WTC11 (cell line): ENCODE measurements around the gene PPP2R5E. TPM values are rescaled to one million over a fixed set of nuclear protein-coding genes. Genes with fewer than 3 reads are reported as not detected.

Experiments used
- ATAC-seq: fragments of 200-7000 bp; cut with Tn5 transposase; 2 replicates; pipeline ENCODE4 v1.10.0; 2021; ENCODE audit warnings: mild to moderate bottlenecking, moderate library complexity
- CTCF ChIA-PET: fragments of 300-600 bp; sonication (Branson Sonifier 250); formaldehyde crosslinking; loops from one replicate; lab custom pipeline; 2021; ENCODE audit warnings: antibody characterized with exemption; lab: Charles Lee
- POLR2A ChIA-PET: fragments of 350-600 bp; sonication (Branson Sonifier 250); formaldehyde crosslinking; loops from one replicate; lab custom pipeline; 2021; ENCODE audit warnings: antibody characterized with exemption; lab: Charles Lee
- DNase-seq: peaks from one replicate; pipeline ENCODE4 v3.0.0; 2021; ENCODE audit warnings: low spot score
- H3K27ac Mint-ChIP-seq: 2 replicates; pipeline ENCODE4 v1.8.0; 2021; ENCODE audit warnings: mixed read lengths
- H3K27me3 Mint-ChIP-seq: 2 replicates; pipeline ENCODE4 v1.8.0; 2021; ENCODE audit warnings: low read depth, mild to moderate bottlenecking, moderate library complexity, mixed read lengths
- H3K36me3 Mint-ChIP-seq: 2 replicates; pipeline ENCODE4 v1.8.0; 2021; ENCODE audit warnings: mixed read lengths
- H3K4me1 Mint-ChIP-seq: 2 replicates; pipeline ENCODE4 v1.8.0; 2022; ENCODE audit warnings: mixed read lengths
- H3K4me3 Mint-ChIP-seq: 2 replicates; pipeline ENCODE4 v1.8.0; 2021; ENCODE audit warnings: mild to moderate bottlenecking, moderate library complexity, mixed read lengths
- H3K9me3 Mint-ChIP-seq: 2 replicates; pipeline ENCODE4 v1.8.0; 2021; ENCODE audit warnings: mixed read lengths
- IRF2 ChIP-seq: sonication (generic); formaldehyde crosslinking; IDR thresholded peaks from 2 replicates; pipeline ENCODE4 v1.8.0; 2022; ENCODE audit warnings: low read depth, missing genetic modification reagents, borderline replicate concordance
- NFE2L1 ChIP-seq: sonication (generic); formaldehyde crosslinking; IDR thresholded peaks from 2 replicates; pipeline ENCODE4 v1.8.1; 2023; ENCODE audit warnings: missing genetic modification reagents
- TCF7 ChIP-seq: sonication (generic); formaldehyde crosslinking; IDR thresholded peaks from 2 replicates; pipeline ENCODE4 v1.8.0; 2022; ENCODE audit warnings: mild to moderate bottlenecking, low read depth, missing genetic modification reagents, moderate library complexity
- ZBTB21 ChIP-seq: sonication (generic); formaldehyde crosslinking; IDR thresholded peaks from 2 replicates; pipeline ENCODE4 v1.8.1; 2023; ENCODE audit warnings: mild to moderate bottlenecking, missing genetic modification reagents, borderline replicate concordance
- ZNF121 ChIP-seq: sonication (generic); formaldehyde crosslinking; IDR thresholded peaks from 2 replicates; pipeline ENCODE4 v1.8.0; 2023; ENCODE audit warnings: missing genetic modification reagents
- total RNA-seq: library from RNA; stranded (reverse); gene quantifications from 3 replicates; pipeline ENCODE4 v1.2.3, GENCODE V29; 2021
- TF ChIP-seq, protein P1 (sequence below): sonication (generic); formaldehyde crosslinking; IDR thresholded peaks from 2 replicates; pipeline ENCODE4 v1.8.0; 2023; ENCODE audit warnings: missing genetic modification reagents
- TF ChIP-seq, protein P2 (sequence below): fragments of 250-450 bp; sonication (Bioruptor Pico); IDR thresholded peaks from 2 replicates; pipeline ENCODE4 v1.8.0; 2021; ENCODE audit warnings: mild to moderate bottlenecking
- TF ChIP-seq, protein P3 (sequence below): sonication (generic); formaldehyde crosslinking; conservative IDR thresholded peaks from 2 replicates; pipeline ENCODE4 v1.8.1; 2022; ENCODE audit warnings: mild to moderate bottlenecking, missing genetic modification reagents
- TF ChIP-seq, protein P4 (sequence below): sonication (generic); formaldehyde crosslinking; IDR thresholded peaks from 2 replicates; pipeline ENCODE4 v1.8.0; 2022; ENCODE audit warnings: mild to moderate bottlenecking, missing genetic modification reagents
- TF ChIP-seq, protein P5 (sequence below): sonication (generic); formaldehyde crosslinking; IDR thresholded peaks from 2 replicates; pipeline ENCODE4 v1.8.0; 2022; ENCODE audit warnings: missing genetic modification reagents
- TF ChIP-seq, protein P6 (sequence below): sonication (generic); formaldehyde crosslinking; conservative IDR thresholded peaks from 2 replicates; pipeline ENCODE4 v1.8.1; 2023; ENCODE audit warnings: mild to moderate bottlenecking, low read depth, missing genetic modification reagents, moderate library complexity
- TF ChIP-seq, protein P7 (sequence below): sonication (generic); formaldehyde crosslinking; IDR thresholded peaks from 2 replicates; pipeline ENCODE4 v1.8.0; 2023; ENCODE audit warnings: mild to moderate bottlenecking, missing genetic modification reagents

PPP2R5E gene
- total RNA-seq, 1 experiment from 2014 or later, result 59.0 TPM

DNA sequence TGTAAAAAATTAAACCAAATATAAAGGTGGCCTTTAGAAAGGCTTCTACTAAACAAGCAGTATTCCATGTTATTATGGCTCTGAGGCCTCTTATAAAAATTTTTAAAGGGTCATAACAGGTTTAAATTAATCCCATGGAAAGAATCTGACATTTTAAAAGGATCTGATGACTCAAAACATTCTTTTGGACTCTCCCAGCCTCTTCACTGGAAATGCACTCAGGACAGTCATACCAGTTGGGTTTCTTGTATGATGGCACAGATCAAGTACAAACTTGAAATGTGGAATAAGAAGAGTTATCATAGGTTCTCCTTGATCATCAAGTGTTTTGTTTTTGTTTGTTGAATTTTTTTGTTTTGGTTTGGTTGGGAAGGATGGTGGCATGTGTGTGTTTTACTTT, 50.8 kb downstream of the PPP2R5E start (continued):
- TF ChIP-seq, protein P1, sequence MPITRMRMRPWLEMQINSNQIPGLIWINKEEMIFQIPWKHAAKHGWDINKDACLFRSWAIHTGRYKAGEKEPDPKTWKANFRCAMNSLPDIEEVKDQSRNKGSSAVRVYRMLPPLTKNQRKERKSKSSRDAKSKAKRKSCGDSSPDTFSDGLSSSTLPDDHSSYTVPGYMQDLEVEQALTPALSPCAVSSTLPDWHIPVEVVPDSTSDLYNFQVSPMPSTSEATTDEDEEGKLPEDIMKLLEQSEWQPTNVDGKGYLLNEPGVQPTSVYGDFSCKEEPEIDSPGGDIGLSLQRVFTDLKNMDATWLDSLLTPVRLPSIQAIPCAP (CRISPR knock-in tag), result no peak

DNA sequence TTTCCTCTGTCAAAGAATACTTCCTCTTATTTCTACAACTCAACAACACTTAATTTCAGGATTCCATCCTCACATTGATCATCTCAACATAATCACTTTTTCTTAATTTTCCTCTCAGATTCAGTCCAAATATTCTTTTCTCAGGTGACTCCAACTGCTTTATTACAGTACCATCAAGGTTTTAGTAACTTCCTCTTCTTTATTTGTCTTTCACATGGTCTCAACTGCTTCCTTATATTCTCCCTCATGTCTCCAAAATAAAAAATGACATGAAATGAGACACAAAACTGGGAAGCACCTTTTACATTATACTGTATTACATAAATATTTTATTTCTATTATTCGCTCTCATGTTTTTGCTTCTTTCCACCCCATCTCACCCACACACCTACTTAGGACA, 55.5 kb downstream of the PPP2R5E start:
- Mint-ChIP-seq H3K4me1 (peaks cover 34% of the 10 kb centered on the region), H3K9me3 (no peaks in the 10 kb centered on the region), H3K27ac (peak overlapping the region; percentile 75; the same call in 1 of the 2 replicates), H3K36me3 (no peaks in the 10 kb centered on the region), H3K4me3 (no peak overlapping the region), H3K27me3 (no peaks in the 10 kb centered on the region)
- no peak for DNase-seq
- no peak for ATAC-seq
- ChIA-PET POLR2A (no interaction called here), CTCF (no interaction called here)
- TF ChIP-seq ZBTB21 (CRISPR knock-in tag) (no peak), IRF2 (CRISPR knock-in tag) (no peak), ZNF121 (CRISPR knock-in tag) (no peak), NFE2L1 (CRISPR knock-in tag) (no peak), TCF7 (CRISPR knock-in tag) (no peak)
- TF ChIP-seq, protein P2, sequence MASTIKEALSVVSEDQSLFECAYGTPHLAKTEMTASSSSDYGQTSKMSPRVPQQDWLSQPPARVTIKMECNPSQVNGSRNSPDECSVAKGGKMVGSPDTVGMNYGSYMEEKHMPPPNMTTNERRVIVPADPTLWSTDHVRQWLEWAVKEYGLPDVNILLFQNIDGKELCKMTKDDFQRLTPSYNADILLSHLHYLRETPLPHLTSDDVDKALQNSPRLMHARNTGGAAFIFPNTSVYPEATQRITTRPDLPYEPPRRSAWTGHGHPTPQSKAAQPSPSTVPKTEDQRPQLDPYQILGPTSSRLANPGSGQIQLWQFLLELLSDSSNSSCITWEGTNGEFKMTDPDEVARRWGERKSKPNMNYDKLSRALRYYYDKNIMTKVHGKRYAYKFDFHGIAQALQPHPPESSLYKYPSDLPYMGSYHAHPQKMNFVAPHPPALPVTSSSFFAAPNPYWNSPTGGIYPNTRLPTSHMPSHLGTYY (CRISPR knock-in tag), result no peak
- TF ChIP-seq, protein P3, sequence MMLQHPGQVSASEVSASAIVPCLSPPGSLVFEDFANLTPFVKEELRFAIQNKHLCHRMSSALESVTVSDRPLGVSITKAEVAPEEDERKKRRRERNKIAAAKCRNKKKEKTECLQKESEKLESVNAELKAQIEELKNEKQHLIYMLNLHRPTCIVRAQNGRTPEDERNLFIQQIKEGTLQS (CRISPR knock-in tag), result no peak

DNA sequence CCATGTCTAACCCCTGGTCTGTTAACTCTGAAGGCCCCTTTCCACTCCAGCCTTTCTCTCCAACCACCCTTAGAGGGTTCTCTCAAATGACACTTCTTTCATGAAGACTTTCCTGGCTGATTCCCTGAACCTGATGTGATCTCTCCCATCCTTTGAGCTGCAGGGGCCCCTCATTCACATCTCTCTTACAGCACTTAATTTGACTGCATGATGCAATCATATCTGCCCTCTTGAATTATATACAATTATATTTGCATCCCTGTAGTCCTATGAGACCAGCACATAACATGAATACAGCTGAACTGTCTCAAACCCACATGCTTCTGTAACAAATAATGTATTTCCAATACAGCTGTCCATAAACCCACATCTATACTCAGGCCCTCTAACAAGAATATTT, 56.4 kb downstream of the PPP2R5E start:
- H3K4me3 Mint-ChIP-seq, result no peak overlapping the region
- H3K9me3 Mint-ChIP-seq, result no peaks in the 10 kb centered on the region
- peaks cover 28% of the 10 kb centered on the region for H3K4me1 Mint-ChIP-seq
- H3K27me3 Mint-ChIP-seq, result no peaks in the 10 kb centered on the region
- DNase-seq (no peak), ATAC-seq (no peak)
- ChIA-PET CTCF (no interaction called here), POLR2A (no interaction called here)
- TF ChIP-seq, protein P4, sequence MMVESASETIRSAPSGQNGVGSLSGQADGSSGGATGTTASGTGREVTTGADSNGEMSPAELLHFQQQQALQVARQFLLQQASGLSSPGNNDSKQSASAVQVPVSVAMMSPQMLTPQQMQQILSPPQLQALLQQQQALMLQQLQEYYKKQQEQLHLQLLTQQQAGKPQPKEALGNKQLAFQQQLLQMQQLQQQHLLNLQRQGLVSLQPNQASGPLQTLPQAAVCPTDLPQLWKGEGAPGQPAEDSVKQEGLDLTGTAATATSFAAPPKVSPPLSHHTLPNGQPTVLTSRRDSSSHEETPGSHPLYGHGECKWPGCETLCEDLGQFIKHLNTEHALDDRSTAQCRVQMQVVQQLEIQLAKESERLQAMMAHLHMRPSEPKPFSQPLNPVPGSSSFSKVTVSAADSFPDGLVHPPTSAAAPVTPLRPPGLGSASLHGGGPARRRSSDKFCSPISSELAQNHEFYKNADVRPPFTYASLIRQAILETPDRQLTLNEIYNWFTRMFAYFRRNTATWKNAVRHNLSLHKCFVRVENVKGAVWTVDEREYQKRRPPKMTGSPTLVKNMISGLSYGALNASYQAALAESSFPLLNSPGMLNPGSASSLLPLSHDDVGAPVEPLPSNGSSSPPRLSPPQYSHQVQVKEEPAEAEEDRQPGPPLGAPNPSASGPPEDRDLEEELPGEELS (CRISPR knock-in tag), result no peak
- TF ChIP-seq, protein P5, sequence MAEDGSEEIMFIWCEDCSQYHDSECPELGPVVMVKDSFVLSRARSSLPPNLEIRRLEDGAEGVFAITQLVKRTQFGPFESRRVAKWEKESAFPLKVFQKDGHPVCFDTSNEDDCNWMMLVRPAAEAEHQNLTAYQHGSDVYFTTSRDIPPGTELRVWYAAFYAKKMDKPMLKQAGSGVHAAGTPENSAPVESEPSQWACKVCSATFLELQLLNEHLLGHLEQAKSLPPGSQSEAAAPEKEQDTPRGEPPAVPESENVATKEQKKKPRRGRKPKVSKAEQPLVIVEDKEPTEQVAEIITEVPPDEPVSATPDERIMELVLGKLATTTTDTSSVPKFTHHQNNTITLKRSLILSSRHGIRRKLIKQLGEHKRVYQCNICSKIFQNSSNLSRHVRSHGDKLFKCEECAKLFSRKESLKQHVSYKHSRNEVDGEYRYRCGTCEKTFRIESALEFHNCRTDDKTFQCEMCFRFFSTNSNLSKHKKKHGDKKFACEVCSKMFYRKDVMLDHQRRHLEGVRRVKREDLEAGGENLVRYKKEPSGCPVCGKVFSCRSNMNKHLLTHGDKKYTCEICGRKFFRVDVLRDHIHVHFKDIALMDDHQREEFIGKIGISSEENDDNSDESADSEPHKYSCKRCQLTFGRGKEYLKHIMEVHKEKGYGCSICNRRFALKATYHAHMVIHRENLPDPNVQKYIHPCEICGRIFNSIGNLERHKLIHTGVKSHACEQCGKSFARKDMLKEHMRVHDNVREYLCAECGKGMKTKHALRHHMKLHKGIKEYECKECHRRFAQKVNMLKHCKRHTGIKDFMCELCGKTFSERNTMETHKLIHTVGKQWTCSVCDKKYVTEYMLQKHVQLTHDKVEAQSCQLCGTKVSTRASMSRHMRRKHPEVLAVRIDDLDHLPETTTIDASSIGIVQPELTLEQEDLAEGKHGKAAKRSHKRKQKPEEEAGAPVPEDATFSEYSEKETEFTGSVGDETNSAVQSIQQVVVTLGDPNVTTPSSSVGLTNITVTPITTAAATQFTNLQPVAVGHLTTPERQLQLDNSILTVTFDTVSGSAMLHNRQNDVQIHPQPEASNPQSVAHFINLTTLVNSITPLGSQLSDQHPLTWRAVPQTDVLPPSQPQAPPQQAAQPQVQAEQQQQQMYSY, result peak; percentile 58; the same call in 1 of the 2 replicates
- TF ChIP-seq, protein P6, sequence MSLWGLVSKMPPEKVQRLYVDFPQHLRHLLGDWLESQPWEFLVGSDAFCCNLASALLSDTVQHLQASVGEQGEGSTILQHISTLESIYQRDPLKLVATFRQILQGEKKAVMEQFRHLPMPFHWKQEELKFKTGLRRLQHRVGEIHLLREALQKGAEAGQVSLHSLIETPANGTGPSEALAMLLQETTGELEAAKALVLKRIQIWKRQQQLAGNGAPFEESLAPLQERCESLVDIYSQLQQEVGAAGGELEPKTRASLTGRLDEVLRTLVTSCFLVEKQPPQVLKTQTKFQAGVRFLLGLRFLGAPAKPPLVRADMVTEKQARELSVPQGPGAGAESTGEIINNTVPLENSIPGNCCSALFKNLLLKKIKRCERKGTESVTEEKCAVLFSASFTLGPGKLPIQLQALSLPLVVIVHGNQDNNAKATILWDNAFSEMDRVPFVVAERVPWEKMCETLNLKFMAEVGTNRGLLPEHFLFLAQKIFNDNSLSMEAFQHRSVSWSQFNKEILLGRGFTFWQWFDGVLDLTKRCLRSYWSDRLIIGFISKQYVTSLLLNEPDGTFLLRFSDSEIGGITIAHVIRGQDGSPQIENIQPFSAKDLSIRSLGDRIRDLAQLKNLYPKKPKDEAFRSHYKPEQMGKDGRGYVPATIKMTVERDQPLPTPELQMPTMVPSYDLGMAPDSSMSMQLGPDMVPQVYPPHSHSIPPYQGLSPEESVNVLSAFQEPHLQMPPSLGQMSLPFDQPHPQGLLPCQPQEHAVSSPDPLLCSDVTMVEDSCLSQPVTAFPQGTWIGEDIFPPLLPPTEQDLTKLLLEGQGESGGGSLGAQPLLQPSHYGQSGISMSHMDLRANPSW (CRISPR knock-in tag), result no peak
- TF ChIP-seq, protein P7, sequence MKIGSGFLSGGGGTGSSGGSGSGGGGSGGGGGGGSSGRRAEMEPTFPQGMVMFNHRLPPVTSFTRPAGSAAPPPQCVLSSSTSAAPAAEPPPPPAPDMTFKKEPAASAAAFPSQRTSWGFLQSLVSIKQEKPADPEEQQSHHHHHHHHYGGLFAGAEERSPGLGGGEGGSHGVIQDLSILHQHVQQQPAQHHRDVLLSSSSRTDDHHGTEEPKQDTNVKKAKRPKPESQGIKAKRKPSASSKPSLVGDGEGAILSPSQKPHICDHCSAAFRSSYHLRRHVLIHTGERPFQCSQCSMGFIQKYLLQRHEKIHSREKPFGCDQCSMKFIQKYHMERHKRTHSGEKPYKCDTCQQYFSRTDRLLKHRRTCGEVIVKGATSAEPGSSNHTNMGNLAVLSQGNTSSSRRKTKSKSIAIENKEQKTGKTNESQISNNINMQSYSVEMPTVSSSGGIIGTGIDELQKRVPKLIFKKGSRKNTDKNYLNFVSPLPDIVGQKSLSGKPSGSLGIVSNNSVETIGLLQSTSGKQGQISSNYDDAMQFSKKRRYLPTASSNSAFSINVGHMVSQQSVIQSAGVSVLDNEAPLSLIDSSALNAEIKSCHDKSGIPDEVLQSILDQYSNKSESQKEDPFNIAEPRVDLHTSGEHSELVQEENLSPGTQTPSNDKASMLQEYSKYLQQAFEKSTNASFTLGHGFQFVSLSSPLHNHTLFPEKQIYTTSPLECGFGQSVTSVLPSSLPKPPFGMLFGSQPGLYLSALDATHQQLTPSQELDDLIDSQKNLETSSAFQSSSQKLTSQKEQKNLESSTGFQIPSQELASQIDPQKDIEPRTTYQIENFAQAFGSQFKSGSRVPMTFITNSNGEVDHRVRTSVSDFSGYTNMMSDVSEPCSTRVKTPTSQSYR, result no peak
- peak overlapping the region; percentile 75 for H3K27ac Mint-ChIP-seq
- no peaks in the 10 kb centered on the region for H3K36me3 Mint-ChIP-seq
